Measurements from ENCODE around the gene HCFC1.

The HCFC1 gene

GRCh38 chrX:153956044-153956907, 15.3 kb downstream of the HCFC1 start:
- no peak for DNase-seq

DNA sequence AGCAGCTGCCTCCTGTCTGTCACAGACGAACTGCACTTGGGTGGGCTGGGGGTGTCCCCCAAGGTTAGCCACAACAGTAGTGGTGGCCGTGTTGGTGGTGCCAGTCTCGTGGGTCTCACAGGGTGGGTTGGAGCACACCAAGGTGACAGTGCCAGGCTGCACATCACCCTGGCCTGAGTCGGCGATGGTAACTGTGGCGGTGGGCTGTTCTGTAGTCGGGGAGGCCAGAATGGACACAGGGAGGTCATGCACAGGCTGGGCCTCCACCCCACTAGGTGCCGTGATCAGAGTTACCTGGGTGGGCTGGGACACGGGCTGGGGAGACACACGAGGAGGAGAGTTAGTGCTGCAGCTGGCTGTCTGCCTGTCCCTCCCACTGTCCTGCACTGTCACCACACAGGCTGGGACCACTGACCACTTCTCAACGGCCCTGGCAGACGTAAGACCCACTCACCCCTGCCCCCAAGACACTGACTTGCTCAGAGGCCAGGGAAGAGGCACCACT, 16.3 kb downstream of the HCFC1 start:
- DNase-seq: no peak

- DNase-seq: no peak
These were observed 16.9 kb downstream of the HCFC1 start for GRCh38 chrX:153954558-153955227.

DNA sequence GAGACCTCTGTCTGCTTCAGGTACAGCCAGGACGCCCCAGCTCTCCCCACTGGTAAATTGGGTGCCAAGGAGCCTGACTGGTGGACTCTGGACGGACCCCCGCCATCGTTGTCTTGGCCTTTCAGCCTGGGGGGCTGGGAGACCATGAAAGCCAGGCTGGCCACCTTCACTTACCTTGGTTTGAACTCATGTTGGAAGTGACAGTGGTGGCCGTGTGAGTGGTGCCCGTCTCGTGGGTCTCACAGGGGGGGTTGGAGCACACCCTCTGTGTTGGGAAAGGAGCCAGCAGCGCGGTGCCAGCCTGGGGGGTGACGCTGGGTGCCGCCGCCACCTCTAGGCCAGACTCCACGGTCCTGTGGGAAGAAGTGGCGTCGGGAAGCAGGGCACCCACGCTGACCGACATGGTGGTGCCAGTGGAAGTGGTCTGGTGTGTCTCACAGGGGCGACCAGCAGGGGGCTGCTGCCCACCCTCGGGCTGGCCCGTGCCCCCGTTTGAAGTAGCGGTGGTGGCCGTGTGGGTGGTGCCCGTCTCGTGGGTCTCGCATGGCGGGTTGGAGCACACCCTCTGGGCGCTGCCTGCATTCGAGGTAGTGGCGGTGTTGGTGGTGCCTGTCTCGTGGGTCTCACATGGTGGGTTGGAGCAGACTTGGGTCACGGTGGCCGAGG, 17.6 kb downstream of the HCFC1 start:
- no peak for DNase-seq

DNA sequence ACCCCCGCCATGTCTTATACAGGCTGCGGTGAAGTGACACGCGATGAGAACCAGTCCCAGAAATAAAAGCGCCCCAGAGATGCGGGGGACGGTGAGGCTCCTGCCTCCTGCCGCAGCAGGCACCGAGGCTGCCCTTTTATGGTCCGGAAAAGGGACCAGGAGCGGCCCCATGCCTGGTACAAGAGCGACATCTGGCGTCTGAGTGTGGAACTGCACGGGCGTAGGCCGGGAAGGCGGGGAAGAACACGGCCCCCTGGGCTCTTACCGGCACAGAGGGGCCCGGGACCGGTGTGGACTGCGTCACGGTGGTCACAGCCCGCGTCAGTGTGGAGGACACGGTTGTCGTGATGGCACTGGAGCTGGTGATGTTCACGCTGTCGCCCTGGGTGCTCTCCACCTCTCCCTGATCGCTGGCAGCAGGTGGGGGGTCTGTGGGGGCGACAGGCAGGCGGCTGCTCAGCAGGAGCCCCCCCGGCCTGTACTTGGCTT, 18.2 kb downstream of the HCFC1 start:
- DNase-seq: peak; percentile 16

GRCh38 chrX:153952373-153953026, 19.1 kb downstream of the HCFC1 start:
- no peak for DNase-seq

DNA sequence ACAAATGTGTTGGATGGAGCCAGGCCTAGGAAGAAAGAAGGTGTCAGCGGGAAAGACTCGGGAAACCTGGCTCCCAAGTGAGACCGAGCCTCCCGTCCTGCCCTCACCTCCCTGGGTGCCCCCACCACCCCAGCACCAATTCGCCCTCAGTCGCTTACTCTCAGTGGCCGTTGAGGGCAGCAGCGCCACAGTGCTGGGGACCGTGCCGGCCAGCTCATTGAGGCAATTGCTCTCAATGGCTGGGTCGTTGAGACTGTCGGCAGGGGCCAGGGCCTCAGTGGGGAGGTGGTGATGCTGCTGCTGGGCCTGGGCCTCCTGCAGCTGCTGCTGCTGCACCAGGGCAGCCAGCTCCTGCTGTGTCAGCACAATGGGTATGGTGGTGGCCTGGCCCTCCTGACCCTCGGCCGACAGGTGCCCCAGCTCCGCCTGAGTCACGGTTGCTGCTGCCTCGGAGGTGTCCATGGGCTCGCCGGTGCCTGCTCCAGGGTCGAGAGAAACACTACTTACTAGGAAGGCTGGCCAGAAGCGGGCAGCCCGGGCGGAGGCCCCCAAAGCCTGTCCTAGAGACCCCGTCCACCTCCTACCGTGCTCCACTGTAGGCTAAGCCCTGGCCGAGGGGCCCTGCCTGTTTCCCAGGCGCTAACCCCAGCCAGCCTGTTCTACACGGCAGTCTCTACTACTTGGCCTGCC, 19.8 kb downstream of the HCFC1 start:
- DNase-seq: no peak

DNA sequence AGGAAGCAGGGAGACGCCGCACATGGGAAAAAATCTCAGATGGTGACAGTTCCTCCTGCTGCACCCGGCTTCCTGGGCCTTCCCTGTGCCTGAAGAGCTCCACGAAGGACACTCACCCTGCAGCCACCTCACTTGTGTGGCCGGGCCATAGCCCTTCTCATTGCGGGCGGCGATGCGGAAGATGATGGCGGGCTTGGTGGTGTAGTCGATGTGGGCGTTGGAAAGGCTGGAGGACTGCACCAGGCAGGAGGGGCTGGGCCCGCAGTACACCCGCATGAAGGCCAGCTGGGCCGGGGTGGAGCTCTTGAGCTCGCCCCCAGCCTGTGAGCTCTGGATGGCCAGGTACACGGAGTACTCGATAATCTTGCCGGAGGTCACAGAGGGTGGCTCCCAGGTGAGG, 21.5 kb downstream of the HCFC1 start:
- no peak for DNase-seq

- DNase-seq: no peak
These were observed 22.5 kb downstream of the HCFC1 start for GRCh38 chrX:153948847-153949805.

DNA sequence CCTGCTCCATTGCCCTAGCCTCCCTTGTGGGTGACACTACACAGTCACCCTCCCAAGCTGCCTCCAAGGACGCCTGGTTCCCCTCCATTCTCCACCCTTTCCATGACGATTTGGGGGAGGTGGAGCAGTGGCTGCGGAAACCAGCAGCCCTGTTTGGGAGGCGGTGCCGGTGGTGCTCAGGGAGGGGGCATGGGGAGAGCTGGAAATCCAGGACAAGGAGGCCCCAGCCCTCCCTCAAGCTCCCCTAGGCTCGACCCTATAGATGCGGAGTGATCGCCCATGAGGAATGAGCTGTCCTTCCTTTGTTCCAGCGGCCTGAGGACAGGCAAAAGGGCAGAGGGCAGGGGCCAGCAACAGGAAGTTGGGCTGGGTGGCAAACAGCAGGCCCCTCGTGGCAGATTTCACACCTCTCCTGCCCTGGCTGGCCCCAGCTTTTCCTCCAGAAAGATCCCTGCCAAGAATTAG, 23.6 kb downstream of the HCFC1 start:
- DNase-seq: no peak

DNA sequence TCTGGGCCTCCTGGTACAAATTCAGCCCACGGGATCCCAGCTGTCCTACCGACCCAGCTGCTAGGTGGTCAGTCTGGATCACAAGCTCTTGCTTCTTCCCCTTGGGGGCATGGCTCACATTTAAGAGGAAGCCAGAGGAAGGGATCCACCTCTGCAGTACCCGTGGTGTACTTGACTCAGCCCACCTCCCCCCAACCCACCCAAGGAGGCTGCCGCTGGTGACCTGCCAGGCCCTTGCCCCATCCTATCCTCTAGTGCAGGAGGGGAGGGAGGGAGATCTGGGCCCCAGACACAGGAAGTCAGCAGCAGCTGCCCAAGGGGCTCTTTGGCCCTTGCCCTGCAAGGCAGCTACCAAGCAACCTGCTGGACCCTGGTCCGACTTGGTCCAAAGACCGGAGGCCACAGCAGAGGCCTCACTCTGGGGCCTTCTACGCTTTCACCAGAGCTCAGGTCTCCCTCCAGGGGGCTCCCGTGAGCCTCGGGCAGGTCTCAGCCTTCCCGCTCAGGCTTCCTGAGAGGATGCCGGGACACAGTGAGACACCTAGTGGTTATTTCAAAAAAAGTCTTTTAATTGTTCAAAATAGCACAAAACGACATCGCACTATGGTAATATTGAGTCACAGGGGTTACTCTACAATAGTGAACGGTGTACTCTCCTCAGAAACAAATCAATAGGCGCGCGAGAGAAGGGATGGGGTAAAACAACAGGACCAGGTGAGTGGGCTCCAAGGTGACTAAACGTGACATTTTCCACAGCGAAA, 24.4 kb downstream of the HCFC1 start:
- DNase-seq: peak; percentile 29

DNA sequence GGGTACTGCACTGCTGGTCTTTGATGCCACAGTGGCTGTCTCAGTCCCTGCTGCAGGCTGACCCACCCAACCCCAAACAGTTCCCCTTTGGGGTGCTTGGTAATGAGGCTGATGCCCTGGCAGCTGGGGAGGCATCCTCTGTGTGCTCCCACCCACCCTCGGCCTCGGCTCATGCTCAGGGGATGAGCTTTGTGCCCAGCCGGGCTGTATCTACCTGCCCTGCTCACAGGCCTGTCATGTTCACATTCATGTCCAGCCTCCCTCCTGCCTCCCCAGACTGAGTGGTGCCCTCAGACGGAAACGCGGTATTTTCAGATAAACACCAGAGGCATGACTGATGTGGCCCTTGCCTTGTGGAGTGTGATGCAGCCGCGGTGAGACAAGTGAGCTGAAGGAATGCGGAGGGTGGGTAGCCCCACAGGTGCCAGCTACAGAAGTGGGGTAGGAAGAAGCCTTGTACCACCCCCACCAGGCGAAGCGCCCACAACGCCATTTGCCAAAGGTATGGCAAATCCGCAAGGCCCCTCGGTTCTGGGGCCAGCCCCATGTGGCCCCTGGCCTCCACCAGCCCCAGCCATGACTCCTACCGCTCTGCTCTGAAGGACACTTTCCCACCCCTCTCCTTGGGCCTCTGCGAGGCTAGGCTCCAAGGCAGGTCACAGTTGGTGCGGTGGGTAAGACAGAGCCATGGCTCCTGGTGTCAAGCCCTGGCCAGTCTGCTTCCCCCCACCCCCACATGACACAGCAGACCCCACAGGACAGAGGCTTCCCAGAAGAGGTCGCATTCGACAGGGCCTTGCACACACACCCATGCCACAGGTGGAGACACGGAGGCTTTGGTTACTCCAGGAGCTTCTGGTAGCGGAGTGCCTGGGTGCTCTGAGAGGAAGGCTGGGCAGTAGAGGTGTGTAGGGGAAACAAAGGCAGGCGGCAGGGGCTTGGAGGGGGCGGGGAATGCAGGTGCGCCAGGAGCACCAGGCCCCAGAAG, 25.4 kb downstream of the HCFC1 start:
- DNase-seq: no peak

- DNase-seq: no peak
These were observed 26.8 kb downstream of the HCFC1 start for GRCh38 chrX:153944800-153945150.

- DNase-seq: no peak
These were observed 27.3 kb downstream of the HCFC1 start, which contains the start of gene RENBP for GRCh38 chrX:153944140-153944799. TSS of gene RENBP (minus strand) at chrX:153944643. CDS start at chrX:153944610, 33 bp downstream.

DNA sequence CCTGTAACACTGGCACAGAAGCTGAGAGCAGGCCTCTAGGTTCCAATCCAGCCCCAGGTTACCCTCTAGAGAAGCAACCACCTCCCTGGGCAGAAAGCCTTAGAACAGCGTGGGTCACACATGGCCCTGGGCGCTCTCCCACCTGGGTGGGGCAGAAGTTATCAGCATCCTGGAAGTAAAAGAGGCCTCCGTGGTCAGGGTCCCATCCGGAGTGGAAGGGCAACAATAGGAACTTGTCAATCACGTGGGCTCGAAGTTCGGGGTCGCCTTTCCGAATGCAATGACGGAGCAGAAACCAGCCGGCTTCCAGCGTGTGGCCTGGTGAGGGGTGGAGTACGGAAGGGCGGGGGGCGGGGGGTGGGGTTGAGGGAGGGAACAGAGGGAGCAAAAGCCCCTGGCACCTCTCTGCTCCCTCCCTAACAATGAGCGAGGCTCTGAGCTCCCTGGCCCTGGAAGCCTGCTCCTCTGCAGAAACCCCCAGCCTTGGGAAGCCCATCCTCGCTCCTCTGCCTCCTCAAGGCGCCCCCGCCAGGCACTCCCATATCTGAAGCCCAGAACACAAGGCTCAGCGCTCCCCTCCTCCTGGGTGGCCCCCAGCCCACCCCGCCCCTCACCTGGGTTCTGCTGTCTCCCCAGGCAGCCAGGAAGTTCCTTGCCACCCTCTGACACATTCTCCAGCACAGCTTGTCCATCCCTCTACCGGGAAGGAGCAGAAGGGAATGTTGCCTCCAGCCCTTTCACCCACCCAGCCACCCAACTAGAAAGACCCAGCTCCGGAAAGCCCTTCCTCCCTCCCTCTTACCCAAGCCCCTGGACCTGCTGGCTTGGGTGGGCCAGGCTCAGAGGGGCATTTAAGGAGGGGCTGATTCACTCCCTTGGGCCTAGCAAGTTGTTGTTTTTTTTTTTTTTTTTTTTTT, 30.0 kb downstream of the HCFC1 start:
- no peak for DNase-seq

GRCh38 chrX:153939573-153939972, 32.0 kb downstream of the HCFC1 start:
- no peak for DNase-seq

DNA sequence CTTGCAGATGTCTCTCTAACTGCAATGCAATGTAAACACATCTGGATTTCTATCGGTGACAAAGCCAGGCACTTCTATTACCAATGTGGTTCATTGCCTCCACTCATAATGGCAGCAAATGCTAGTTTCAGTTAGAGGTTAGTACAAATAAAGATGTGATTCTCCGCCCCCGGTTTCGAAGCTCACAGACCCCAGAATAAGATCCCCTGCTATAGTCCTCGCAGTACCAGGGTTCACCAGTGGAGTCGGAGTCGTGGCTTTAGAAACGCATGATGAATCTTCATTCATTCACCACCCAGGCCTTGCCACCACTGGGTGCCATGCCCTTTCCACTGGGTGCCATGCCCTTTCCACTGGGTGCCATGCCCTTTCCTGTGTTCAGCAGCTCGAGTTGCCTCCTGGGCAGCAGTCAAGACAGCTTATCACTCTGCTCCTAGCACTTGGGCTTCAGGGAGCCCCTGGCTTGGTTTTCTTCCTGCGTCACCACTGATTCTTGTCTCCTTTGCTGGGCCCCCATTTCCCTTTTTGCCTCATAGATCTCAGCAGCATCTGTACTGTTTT, 33.3 kb downstream of the HCFC1 start:
- DNase-seq: no peak

Data from kidney glomerular epithelial cell (primary cell).